H9 (cell line): ENCODE results near the gene DHRS7B. TPM values are rescaled to one million over a fixed set of nuclear protein-coding genes. Genes with fewer than 3 reads are reported as not detected.

Experiments
- DNase-seq: peaks from one replicate; pipeline ENCODE4 v3.0.0-alpha.2; 2017
- H2AFZ ChIP-seq: one replicate; pipeline ENCODE4 v1.6.1; 2013; ENCODE audit warnings: mild to moderate bottlenecking, low read length, control low read depth, moderate library complexity
- H2AK5ac ChIP-seq: 2 replicates; pipeline ENCODE4 v1.6.1; 2013; ENCODE audit warnings: low read length, control low read depth, mixed read lengths; ENCODE audit not compliant: insufficient read length
- H2BK120ac ChIP-seq: one replicate; pipeline ENCODE4 v1.6.1; 2013; ENCODE audit warnings: low read depth, mild to moderate bottlenecking, low read length, control low read depth, inconsistent platforms; ENCODE audit not compliant: poor library complexity, severe bottlenecking
- H2BK12ac ChIP-seq: 2 replicates; pipeline ENCODE4 v1.6.1; 2013; ENCODE audit warnings: low read length, control low read depth, mixed read lengths, low read depth; ENCODE audit not compliant: insufficient read length
- H2BK15ac ChIP-seq: 2 replicates; pipeline ENCODE4 v1.6.1; 2013; ENCODE audit warnings: low read depth, low read length, control low read depth
- H2BK20ac ChIP-seq: one replicate; pipeline ENCODE4 v1.6.1; 2013; ENCODE audit warnings: low read depth, mild to moderate bottlenecking, low read length, control low read depth, inconsistent platforms; ENCODE audit not compliant: poor library complexity, severe bottlenecking
- H2BK5ac ChIP-seq: 2 replicates; pipeline ENCODE4 v1.6.1; 2013; ENCODE audit warnings: low read length, control low read depth, mixed read lengths; ENCODE audit not compliant: insufficient read length
- H3K14ac ChIP-seq: 2 replicates; pipeline ENCODE4 v1.6.1; 2013; ENCODE audit warnings: low read length, control low read depth; ENCODE audit not compliant: insufficient read depth
- H3K18ac ChIP-seq: 2 replicates; pipeline ENCODE4 v1.6.1; 2013; ENCODE audit warnings: low read depth, mild to moderate bottlenecking, mixed read lengths, low read length, control low read depth; ENCODE audit not compliant: insufficient read length
- H3K23ac ChIP-seq: 2 replicates; pipeline ENCODE4 v1.6.1; 2013; ENCODE audit warnings: low read length, control low read depth, mixed read lengths, low read depth; ENCODE audit not compliant: insufficient read length
- H3K23me2 ChIP-seq: 2 replicates; pipeline ENCODE4 v1.6.1; 2013; ENCODE audit warnings: low read depth, mild to moderate bottlenecking, mixed read lengths, low read length, control low read depth; ENCODE audit not compliant: insufficient read length, poor library complexity, severe bottlenecking
- H3K27ac ChIP-seq: 2 replicates; pipeline ENCODE4 v1.5.1; 2013; ENCODE audit warnings: low read length, control low read depth, mixed read lengths, low read depth; ENCODE audit not compliant: insufficient read length
- H3K27me3 ChIP-seq: 2 replicates; pipeline ENCODE4 v1.6.1; 2013; ENCODE audit warnings: low read length, control low read depth, inconsistent platforms; ENCODE audit not compliant: insufficient read depth
- H3K4ac ChIP-seq: 2 replicates; pipeline ENCODE4 v1.6.1; 2013; ENCODE audit warnings: low read depth, mild to moderate bottlenecking, control low read depth, inconsistent platforms, low read length, moderate library complexity
- H3K4me1 ChIP-seq: 2 replicates; pipeline ENCODE4 v1.6.1; 2013; ENCODE audit warnings: low read length, control low read depth, inconsistent platforms; ENCODE audit not compliant: insufficient read depth
- H3K4me2 ChIP-seq: 2 replicates; pipeline ENCODE4 v1.6.1; 2013; ENCODE audit warnings: low read length, control low read depth, mixed read lengths; ENCODE audit not compliant: insufficient read length, insufficient read depth
- H3K56ac ChIP-seq: 2 replicates; pipeline ENCODE4 v1.6.1; 2013; ENCODE audit warnings: low read depth, mild to moderate bottlenecking, mixed read lengths, low read length, control low read depth; ENCODE audit not compliant: insufficient read length
- H3K79me1 ChIP-seq: 2 replicates; pipeline ENCODE4 v1.6.1; 2013; ENCODE audit warnings: low read depth, mild to moderate bottlenecking, moderate library complexity, low read length, control low read depth, inconsistent platforms; ENCODE audit not compliant: insufficient read depth, poor library complexity, severe bottlenecking
- H3K79me2 ChIP-seq: 2 replicates; pipeline ENCODE4 v1.6.1; 2013; ENCODE audit warnings: low read length, control low read depth, inconsistent platforms; ENCODE audit not compliant: insufficient read depth
- H3K9ac ChIP-seq: 2 replicates; pipeline ENCODE4 v1.6.1; 2013; ENCODE audit warnings: low read length, control low read depth, mixed read lengths; ENCODE audit not compliant: insufficient read length; ENCODE audit errors: extremely low read depth
- H3K9me3 ChIP-seq: one replicate; pipeline ENCODE4 v1.6.1; 2013; ENCODE audit warnings: low read depth, low read length, inconsistent platforms; ENCODE audit not compliant: control insufficient read depth
- H3T11ph ChIP-seq: one replicate; pipeline ENCODE4 v1.6.1; 2013; ENCODE audit warnings: mild to moderate bottlenecking, low read length, control low read depth, inconsistent platforms
- H4K20me1 ChIP-seq: one replicate; pipeline ENCODE4 v1.6.1; 2013; ENCODE audit not compliant: control insufficient read depth, insufficient read length, insufficient read depth
- H4K5ac ChIP-seq: 2 replicates; pipeline ENCODE4 v1.6.1; 2013; ENCODE audit warnings: low read depth, mild to moderate bottlenecking, mixed read lengths, low read length, control low read depth; ENCODE audit not compliant: insufficient read length
- H4K8ac ChIP-seq: replicated peaks from 2 replicates; pipeline ENCODE4 v1.6.1; 2013; ENCODE audit warnings: low read length, control low read depth, mixed read lengths, low read depth; ENCODE audit not compliant: insufficient read length
- H4K91ac ChIP-seq: 2 replicates; pipeline ENCODE4 v1.6.1; 2013; ENCODE audit warnings: low read depth, mild to moderate bottlenecking, moderate library complexity, mixed read lengths, low read length, control low read depth; ENCODE audit not compliant: insufficient read length
- H3K27ac Mint-ChIP-seq, 3 experiments: 2 replicates in 2 of 3; 3 replicates in 1 of 3; pipeline ENCODE4 v1.8.0; 2020 to 2021; ENCODE audit warnings: mixed read lengths in 3 of 3, mild to moderate bottlenecking in 1 of 3, moderate library complexity in 1 of 3
- H3K27me3 Mint-ChIP-seq: 2 replicates; pipeline ENCODE4 v1.8.0; 2021; ENCODE audit warnings: low read depth, mild to moderate bottlenecking, moderate library complexity, mixed read lengths
- H3K36me3 Mint-ChIP-seq, 3 experiments: 2 replicates in 2 of 3; 3 replicates in 1 of 3; pipeline ENCODE4 v1.8.0; 2020 to 2021; ENCODE audit warnings: low read depth in 3 of 3, mixed read lengths in 3 of 3; ENCODE audit not compliant: insufficient read depth in 1 of 3
- H3K4me1 Mint-ChIP-seq, 2 experiments: 2 replicates each; pipeline ENCODE4 v1.8.0; 2020; ENCODE audit warnings: mixed read lengths in 2 of 2
- H3K4me3 Mint-ChIP-seq, 2 experiments: 2 replicates in 1 of 2; 3 replicates in 1 of 2; pipeline ENCODE4 v1.8.0; 2020 to 2021; ENCODE audit warnings: mild to moderate bottlenecking in 2 of 2, mixed read lengths in 2 of 2, moderate library complexity in 1 of 2
- H3K9me3 Mint-ChIP-seq, 2 experiments: 2 replicates in 1 of 2; 3 replicates in 1 of 2; pipeline ENCODE4 v1.8.0; 2020; ENCODE audit warnings: mild to moderate bottlenecking in 2 of 2, mixed read lengths in 2 of 2, moderate library complexity in 1 of 2
- WGBS: extraction: QIAGEN DNeasy Blood & Tissue Kit; methylation state at CpG from one replicate; pipeline ENCODE4 v1.1.7; 2013; ENCODE audit warnings: missing lambda C conversion rate, low lambda C conversion rate, mixed read lengths; ENCODE audit not compliant: insufficient read length; ENCODE audit errors: extremely low coverage; 5-methylcytosine and 5-hydroxymethylcytosine counted together
- total RNA-seq: library from RNA; stranded (reverse); gene quantifications from 2 replicates; pipeline ENCODE4 v1.2.1, GENCODE V29; 2021
- TF ChIP-seq, protein P1 (sequence below): fragments of 200-600 bp; sonication (generic); conservative IDR thresholded peaks from 3 replicates; pipeline ENCODE4 v1.8.0; 2021; ENCODE audit warnings: antibody characterized with exemption, mild to moderate bottlenecking

Gene DHRS7B
- total RNA-seq, 1 experiment from 2014 or later, result 20.3 TPM

DNA sequence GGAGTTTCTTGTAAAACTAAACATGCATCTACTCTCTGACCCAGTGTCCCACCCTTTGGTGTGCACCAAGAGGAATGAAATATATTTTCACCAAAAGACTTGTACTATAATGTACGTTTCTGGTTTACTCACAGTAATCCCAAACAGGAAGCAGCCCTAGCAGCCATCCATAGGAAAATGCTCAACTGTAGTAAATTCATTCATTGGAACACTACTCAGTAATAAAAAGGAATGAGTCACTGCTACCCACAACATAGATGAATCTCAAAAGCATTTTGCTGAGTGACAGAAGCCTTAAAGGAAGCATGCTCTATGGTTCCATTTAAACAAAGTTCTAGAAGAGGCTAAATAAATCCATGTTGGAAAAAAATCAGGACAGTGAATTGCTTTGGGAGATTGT lies 37.6 kb upstream of the DHRS7B start:
- Histone ChIP-seq H3K9me3 (no peaks in the 10 kb centered on the region), H4K5ac (no peak overlapping the region), H2AK5ac (no peak overlapping the region), H3K18ac (no peak overlapping the region), H2AFZ (no peak overlapping the region), H2BK20ac (no peak overlapping the region), H3K23me2 (no peaks in the 10 kb centered on the region), H4K8ac (no peak overlapping the region), H2BK12ac (no peak overlapping the region), H3K4ac (no peak overlapping the region), H3T11ph (no peak overlapping the region), H3K23ac (no peak overlapping the region), H3K79me2 (no peaks in the 10 kb centered on the region), H3K27me3 (no peaks in the 10 kb centered on the region), H4K20me1 (no peaks in the 10 kb centered on the region), H3K4me2 (no peak overlapping the region), H3K9ac (no peak overlapping the region), H2BK15ac (no peak overlapping the region), H3K79me1 (no peaks in the 10 kb centered on the region), H3K27ac (no peak overlapping the region), H3K14ac (no peak overlapping the region), H2BK5ac (no peak overlapping the region), H3K56ac (no peak overlapping the region), H4K91ac (no peak overlapping the region), H2BK120ac (no peak overlapping the region), H3K4me1 (no peaks in the 10 kb centered on the region)
- Mint-ChIP-seq H3K4me1 (peaks cover 8 to 11% of the 10 kb centered on the region in 2 experiments), H3K4me3 (no peak overlapping the region), H3K27me3 (no peaks in the 10 kb centered on the region), H3K36me3 (peaks cover 0 to 6% (median 0%) of the 10 kb centered on the region in 3 experiments; a peak in 2 of 7 replicates), H3K9me3 (peaks cover 4 to 5% of the 10 kb centered on the region in 2 experiments; a peak in 2 of 5 replicates), H3K27ac (no peak overlapping the region)
- TF ChIP-seq, protein P1, sequence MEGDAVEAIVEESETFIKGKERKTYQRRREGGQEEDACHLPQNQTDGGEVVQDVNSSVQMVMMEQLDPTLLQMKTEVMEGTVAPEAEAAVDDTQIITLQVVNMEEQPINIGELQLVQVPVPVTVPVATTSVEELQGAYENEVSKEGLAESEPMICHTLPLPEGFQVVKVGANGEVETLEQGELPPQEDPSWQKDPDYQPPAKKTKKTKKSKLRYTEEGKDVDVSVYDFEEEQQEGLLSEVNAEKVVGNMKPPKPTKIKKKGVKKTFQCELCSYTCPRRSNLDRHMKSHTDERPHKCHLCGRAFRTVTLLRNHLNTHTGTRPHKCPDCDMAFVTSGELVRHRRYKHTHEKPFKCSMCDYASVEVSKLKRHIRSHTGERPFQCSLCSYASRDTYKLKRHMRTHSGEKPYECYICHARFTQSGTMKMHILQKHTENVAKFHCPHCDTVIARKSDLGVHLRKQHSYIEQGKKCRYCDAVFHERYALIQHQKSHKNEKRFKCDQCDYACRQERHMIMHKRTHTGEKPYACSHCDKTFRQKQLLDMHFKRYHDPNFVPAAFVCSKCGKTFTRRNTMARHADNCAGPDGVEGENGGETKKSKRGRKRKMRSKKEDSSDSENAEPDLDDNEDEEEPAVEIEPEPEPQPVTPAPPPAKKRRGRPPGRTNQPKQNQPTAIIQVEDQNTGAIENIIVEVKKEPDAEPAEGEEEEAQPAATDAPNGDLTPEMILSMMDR, result no peak
- no CpG with 5 or more reads among the region's 1 CpG for WGBS
- no peak for DNase-seq
